A549 treated with AZD2906 at 1 μM for 4 hours (cell line): ENCODE measurements around the gene HLA-B. TPM values are rescaled to one million over a fixed set of nuclear protein-coding genes. Genes with fewer than 3 reads are reported as not detected.

Source experiments
- total RNA-seq: library from RNA; stranded (reverse); fragments of 200-300 nt; extraction: Qiagen RNA extraction; gene quantifications from 5 replicates; pipeline ENCODE4 v1.2.3, GENCODE V29; 2022

Gene HLA-B
- 18.9 to 30.6 TPM (median 26.0 TPM) in 5 replicates for total RNA-seq

GRCh38 chr6:31356946-31357466, at the start of gene HLA-B:
TSS of gene HLA-B (minus strand) at chr6:31357179. CDS start at chr6:31357158, 21 bp downstream.

DNA sequence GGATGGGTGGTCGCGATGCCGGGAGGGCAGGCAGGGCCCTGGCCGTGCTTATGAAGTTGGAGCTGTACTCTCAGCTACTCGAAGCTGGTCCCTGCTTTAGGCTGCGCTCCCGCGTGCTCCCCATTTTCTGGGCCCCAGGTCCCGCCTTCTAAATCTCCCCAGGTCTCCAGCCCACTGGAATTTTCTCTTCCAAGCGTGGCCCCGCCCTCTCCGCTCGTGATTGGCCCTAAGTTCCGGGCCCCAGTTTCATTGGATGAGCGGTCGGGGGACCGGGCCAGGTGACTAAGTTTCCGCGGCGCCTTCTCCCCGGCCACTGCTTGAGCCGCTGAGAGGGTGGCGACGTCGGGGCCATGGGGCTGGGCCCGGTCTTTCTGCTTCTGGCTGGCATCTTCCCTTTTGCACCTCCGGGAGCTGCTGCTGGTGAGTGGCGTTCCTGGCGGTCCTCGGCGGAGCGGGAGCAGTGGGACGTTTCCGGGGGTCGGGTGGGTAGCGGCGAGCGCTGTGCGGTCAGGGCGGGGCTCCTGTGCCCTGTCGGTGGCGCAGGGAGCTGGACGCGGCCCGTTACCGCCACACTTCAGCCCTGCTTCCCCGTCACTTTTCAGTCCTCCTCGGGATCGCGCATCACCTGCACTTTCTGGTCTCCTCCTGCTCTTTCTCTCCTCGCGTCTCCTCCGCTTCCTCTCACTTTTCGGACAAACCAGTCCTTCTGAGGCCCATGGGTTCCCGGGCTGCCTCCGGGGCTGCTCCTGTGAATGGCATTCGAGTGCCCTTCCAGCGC, 46.5 kb upstream of the HLA-B start, which contains the start of gene MICA:
MICA (plus strand) TSS at position 313 of the 778 bp plus-strand sequence; CDS start at position 351, 38 bp downstream.

Other genes with a start within 250 kb of the HLA-B start
- gene C6orf15, start 244.6 kb downstream of the HLA-B start, total RNA-seq, result not detected in 5 replicates
- gene PSORS1C1, start 242.4 kb downstream of the HLA-B start, total RNA-seq, result 4.1 to 5.9 TPM (median 4.6 TPM) in 5 replicates
- 0.03 to 0.06 TPM (median 0.05 TPM) in 4 of 5 replicates, not detected in the other for gene CDSN, start 236.7 kb downstream of the HLA-B start, total RNA-seq
- gene PSORS1C2, start 218.1 kb downstream of the HLA-B start, total RNA-seq, result 0.08 TPM in 1 of 5 replicates, not detected in the others
- 6.0 to 8.3 TPM (median 7.1 TPM) in 5 replicates for gene CCHCR1, start 199.4 kb downstream of the HLA-B start, total RNA-seq
- 13.3 to 15.2 TPM (median 14.2 TPM) in 5 replicates for gene TCF19, start 198.6 kb downstream of the HLA-B start, total RNA-seq
- 10.9 to 14.9 TPM (median 11.3 TPM) in 5 replicates for gene POU5F1, start 186.5 kb downstream of the HLA-B start, total RNA-seq
- gene HLA-C, start 85.1 kb downstream of the HLA-B start, total RNA-seq, result 47.6 to 56.8 TPM (median 53.0 TPM) in 5 replicates
- 28.1 to 29.7 TPM (median 28.9 TPM) in 5 replicates for gene MICA, start 46.4 kb upstream of the HLA-B start, total RNA-seq
- 5.8 to 6.5 TPM (median 6.2 TPM) in 5 replicates for gene MICB, start 141.0 kb upstream of the HLA-B start, total RNA-seq
- not detected in 5 replicates for gene MCCD1, start 171.8 kb upstream of the HLA-B start, total RNA-seq
- gene DDX39B, start 184.8 kb upstream of the HLA-B start, total RNA-seq, result 340 to 418 TPM (median 347 TPM) in 5 replicates
- 0.62 to 1.1 TPM (median 0.93 TPM) in 5 replicates for gene ATP6V1G2, start 189.4 kb upstream of the HLA-B start, total RNA-seq
- gene NFKBIL1, start 190.4 kb upstream of the HLA-B start, total RNA-seq, result 9.5 to 13.0 TPM (median 12.6 TPM) in 5 replicates
- 0.07 to 0.23 TPM (median 0.08 TPM) in 3 of 5 replicates, not detected in the others for gene LTA, start 215.1 kb upstream of the HLA-B start, total RNA-seq
- gene TNF, start 218.4 kb upstream of the HLA-B start, total RNA-seq, result 0.07 to 0.08 TPM in 2 of 5 replicates, not detected in the others
- gene LTB, start 225.2 kb upstream of the HLA-B start, total RNA-seq, result 0.12 to 0.49 TPM (median 0.14 TPM) in 4 of 5 replicates, not detected in the other
- 0.14 to 0.41 TPM (median 0.29 TPM) in 5 replicates for gene LST1, start 229.1 kb upstream of the HLA-B start, total RNA-seq
- gene NCR3, start 235.8 kb upstream of the HLA-B start, total RNA-seq, result not detected in 5 replicates